HG03378 (cell line): ENCODE data around the gene PSMD14.
"Not testable (repeated sequence)": the region's sequence is repeated elsewhere in the genome, so short reads cannot be mapped to it uniquely, and the experiment has no call there.

ENCODE experiments used
- ATAC-seq: cut with Tn5 transposase; IDR thresholded peaks from one replicate; pipeline ENCODE4 v1.9.1; 2021; ENCODE audit warnings: mild to moderate bottlenecking, moderate library complexity; ENCODE audit not compliant: unreplicated experiment

PSMD14 gene

GRCh38 chr2:161332371-161332967, 24.2 kb downstream of the PSMD14 start:
- ATAC-seq = no peak

GRCh38 chr2:161335626-161336025, 27.4 kb downstream of the PSMD14 start:
- no peak for ATAC-seq

GRCh38 chr2:161337247-161337646, 29.0 kb downstream of the PSMD14 start:
- ATAC-seq = no peak

DNA sequence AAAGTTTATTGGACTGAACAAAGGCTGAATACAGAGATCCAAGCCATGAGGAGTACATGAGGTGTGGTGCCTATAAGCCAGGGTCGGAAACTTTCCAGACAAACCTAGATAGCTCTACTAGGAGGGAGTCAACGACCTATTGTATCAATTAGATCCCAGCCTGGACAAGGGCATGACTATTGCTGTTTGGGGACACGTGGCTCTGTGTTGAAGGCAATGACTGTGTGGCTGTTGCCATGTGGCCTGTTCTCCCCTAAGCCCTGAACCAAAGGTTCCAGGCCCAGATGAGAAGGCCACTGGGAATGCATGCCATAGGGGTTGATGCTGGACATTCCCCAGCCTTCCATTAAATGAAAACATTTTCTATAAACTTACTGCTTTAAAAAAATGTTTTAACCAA, 31.3 kb downstream of the PSMD14 start:
- not testable (repeated sequence) for ATAC-seq

DNA sequence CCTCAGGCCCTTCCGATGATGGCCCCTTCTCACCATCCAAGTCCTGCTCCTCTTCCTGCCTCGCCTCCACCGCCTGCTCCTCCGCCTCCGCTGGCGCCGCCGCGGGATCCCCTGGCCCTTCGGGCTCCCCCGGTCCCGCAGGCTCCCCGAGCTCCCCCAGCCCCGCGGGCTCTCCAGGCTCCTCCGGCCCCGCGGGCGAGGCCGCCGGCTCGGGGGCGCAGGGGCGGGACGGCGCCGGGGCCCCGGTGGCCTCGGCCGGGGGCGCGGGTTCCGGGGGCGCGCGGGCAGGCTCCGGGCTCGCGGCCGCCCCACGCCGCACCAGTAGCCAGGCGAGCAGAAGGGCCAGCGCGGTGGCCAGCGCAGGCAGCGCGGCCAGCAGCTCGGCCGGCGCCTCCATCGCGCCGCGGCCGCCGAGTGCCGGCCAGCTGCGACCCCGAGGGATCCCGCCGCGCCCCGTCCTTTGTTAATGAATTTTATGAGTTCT, 32.7 kb downstream of the PSMD14 start:
- not testable (repeated sequence) for ATAC-seq

- ATAC-seq = no peak
Observed at GRCh38 chr2:161343235-161343634, 35.0 kb downstream of the PSMD14 start.

DNA sequence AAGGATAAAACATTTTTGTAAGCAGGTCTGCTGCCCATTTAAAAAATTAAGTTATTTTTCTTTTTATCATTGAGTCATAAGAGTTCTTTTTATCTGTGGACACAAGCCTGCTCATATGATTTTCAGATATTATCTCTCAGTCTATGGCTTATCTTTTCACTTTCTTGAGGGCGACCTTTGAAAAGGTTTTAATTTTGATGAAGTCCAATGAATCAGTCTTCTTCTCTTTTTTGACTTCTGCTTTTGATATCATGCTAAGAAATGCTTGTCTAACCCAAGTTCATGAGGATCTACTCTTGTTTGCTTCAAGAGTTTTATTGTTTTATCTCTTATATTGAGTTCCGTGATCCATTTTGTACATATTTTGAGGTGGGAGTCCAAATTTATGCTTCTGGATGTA, 36.5 kb downstream of the PSMD14 start:
- ATAC-seq = no peak

DNA sequence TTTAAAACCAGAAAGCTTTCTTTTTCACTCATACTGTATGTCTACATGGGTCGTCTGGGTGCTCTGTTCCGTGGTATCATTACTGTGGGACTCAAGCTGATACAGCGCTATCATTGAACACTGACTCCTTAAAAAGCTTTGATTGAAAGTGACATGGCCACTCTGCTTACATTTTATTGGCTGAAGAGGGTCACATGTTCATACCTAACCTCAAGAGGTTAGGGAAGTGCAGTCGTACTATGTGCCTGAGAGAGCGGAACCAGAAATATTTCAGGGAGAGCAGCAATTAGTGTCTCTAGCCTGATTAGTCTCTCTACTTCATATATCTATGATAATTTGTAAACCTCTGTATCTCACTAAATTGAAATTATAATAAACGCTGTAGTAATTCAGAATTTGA, 43.5 kb downstream of the PSMD14 start:
- ATAC-seq = no peak

DNA sequence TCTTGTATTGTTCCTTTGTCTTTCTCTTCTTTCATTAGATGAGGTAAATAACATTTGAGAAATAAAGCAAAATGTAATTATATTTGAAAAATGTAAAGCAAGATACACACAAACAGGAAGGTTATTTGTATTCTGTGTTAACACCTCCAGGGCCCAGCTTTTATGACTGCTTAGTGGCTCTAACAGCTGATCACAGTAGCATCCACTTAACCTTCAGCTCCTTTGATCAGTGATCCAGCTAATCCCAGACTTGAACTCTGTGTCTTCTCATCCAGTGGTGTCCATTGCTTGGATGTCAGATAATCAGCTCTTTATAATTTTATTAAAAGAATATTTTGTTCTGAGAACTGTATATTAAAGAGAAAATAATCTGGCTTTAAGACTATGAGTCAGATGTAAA, 44.5 kb downstream of the PSMD14 start:
- no peak for ATAC-seq

DNA sequence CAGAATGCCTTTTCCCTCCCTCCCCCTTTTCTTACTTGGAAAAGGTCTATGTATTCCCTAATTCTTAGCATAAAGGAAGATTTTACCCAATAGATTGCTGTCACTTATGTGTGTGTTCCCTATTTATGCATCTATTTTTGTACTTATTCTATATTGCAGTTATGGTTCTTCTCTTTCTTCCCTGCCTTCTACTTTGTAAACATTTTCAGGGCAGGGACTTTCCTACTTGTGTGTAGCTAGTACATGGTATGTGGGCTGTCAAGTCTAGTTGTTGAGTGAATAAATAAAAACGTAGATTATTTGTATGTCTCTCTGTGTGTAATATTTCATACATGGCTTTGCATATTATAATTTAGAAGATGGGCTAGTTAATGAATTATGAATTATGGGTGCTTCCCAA, 45.3 kb downstream of the PSMD14 start:
- no peak for ATAC-seq

GRCh38 chr2:161354106-161354505, 45.9 kb downstream of the PSMD14 start:
- no peak for ATAC-seq

DNA sequence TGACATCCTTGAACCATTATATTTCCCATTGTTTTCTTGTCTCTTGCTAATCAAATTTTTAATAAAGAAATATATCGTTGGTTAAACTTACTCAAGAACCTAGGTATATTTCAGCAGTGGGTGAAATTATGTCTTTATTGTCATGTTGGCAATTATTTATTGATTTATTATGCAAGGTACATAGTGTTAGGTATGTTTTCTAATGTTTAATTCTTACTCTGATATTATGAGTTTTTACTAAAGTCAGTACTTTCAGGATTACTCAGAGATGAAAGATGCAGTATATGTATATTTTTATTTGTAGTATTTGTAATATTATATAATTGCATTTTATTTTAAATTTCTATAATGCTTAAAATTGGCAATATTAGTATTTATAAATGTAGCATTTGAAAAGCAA, 46.9 kb downstream of the PSMD14 start:
- ATAC-seq = no peak

- ATAC-seq = no peak
Observed at GRCh38 chr2:161355983-161356382, 47.8 kb downstream of the PSMD14 start.

DNA sequence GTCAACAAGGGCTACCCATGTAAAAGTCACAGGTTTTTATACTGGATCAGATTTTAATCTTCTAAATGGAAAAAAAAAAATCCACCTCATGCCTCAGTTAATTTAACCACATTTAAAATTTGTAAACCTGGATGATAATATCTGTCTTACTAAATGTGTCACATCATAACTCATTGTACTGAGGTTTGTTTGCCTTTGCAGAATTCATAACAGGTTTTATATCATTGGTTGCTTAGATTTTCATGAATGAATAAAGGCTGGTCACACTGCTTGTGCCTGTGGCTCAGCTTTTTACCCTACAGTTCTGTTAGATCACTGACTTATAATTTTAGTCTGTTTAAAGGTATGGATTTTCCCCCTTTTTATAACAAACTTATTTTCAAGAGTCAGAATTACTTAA, 48.9 kb downstream of the PSMD14 start:
- no peak for ATAC-seq

- no peak for ATAC-seq
Observed at GRCh38 chr2:161358838-161359237, 50.6 kb downstream of the PSMD14 start.

DNA sequence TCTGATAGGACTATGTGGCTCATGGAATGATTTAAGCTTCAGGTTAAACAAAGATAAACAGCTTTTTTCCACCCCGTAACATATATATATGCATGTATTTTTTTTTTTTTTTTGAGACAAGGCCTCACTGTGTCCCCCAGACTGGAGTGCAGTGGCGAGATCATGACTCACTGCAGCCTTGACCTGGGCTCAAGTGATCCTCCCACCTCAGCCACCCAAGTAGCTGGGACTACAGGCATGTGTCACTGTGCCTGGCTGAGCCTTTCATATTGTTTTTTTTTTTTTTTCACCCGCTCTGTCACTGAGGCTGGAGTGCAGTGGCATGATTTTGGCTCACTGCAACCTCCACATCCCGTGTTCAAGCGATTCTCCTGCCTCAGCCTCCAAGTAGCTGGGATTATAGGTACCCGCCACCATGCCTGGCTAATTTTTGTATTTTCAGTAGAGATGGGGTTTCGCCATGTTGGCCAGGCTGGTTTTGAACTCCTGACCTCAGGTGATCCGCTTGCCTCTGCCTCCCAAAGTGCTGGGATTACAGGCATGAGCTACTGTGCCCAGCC, 52.0 kb downstream of the PSMD14 start:
- not testable (repeated sequence) for ATAC-seq

- no peak for ATAC-seq
Observed at GRCh38 chr2:161362568-161363166, 54.4 kb downstream of the PSMD14 start.

GRCh38 chr2:161367675-161368074, 59.5 kb downstream of the PSMD14 start:
- ATAC-seq = no peak

DNA sequence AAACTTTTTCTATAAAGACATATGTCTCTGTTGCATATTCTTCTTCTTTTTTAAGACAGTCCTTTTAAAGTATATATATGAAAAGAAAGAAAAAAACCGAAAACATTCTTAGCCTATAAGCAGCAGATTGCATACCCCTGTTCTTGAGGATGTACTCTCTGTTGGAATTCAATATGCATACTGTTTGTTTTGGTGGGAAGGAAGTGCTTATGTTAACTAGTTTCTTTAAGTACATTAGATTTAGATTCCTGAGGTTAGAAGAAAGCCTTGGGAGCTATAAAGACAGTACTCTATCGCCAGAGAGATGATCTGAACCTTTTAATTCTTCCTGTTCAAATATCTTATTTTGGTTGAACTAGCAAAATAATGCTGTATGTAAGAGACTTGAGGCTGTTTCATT, 61.1 kb downstream of the PSMD14 start:
- ATAC-seq = no peak

DNA sequence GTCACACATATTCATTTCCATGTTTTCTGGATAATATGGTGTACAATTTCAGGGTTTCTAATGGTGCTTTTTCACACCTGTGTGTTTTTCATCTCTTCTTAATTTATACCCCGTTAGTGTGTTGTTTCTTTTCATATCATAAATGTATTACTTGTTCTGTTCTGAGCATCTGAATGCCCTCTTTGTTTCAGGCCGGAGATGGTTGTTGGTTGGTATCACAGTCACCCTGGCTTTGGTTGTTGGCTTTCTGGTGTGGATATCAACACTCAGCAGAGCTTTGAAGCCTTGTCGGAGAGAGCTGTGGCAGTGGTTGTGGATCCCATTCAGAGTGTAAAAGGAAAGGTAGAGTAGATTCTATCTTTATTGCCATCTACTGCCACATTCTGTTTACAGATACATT, 62.8 kb downstream of the PSMD14 start:
- ATAC-seq = no peak

DNA sequence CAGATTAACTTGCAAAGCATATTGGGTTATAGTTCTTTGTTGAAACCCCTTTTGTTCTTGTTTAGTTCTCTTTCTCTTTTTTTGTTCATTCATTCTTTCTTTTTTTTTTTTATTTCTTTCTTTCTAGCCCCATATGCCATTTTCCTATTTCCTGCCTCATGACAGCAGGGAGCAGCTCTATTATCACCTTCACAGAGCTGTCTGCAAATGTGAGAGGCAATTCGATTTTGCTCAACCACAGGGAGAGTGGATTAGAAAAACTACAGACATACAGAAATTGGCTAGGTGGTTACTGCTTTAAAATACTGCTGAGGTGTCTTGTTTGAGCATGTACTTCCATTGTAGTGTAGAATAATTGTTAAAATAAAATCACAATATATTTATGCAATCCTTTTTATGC, 63.6 kb downstream of the PSMD14 start:
- ATAC-seq = no peak

GRCh38 chr2:161373942-161374341, 65.7 kb downstream of the PSMD14 start:
- ATAC-seq = no peak

DNA sequence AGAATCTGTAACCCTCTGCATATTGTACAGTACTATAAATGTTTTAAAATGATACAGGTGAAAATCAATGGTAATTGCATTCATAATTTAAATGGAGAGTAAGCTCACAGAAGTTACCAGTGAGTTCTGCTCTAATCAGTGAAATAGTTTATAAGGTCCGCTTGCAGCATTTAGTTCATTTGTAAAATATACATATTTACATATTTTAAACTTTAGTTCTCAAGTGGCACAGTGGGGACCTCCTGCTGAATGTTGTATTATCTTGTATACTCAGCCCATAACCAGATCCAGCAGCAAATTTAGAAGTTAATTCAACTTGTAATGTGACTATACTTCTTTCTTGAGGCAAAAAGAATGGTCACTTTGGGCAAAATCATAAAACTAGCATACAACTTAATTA, 66.2 kb downstream of the PSMD14 start:
- ATAC-seq = no peak
